Keratinocyte (primary cell): ENCODE measurements around the gene EHMT1.

Source experiments
- CTCF ChIP-seq, 3 experiments: IDR thresholded peaks in 1 of 3; conservative IDR thresholded peaks in 1 of 3; optimal IDR thresholded peaks in 1 of 3; 2 replicates in 2 of 3; 3 replicates in 1 of 3; pipeline versions ENCODE3 to v1.5.1; 2011; ENCODE audit warnings: low read length in 3 of 3, mild to moderate bottlenecking in 3 of 3, moderate library complexity in 2 of 3, control low read depth in 1 of 3, inconsistent platforms in 1 of 3; ENCODE audit not compliant: insufficient read depth in 2 of 3; ENCODE audit errors: extremely low read depth in 1 of 3
- EZH2 ChIP-seq: IDR thresholded peaks from one replicate; pipeline ENCODE4 v1.6.1; 2012; ENCODE audit warnings: inconsistent platforms, mild to moderate bottlenecking, low read length, moderate library complexity

DNA sequence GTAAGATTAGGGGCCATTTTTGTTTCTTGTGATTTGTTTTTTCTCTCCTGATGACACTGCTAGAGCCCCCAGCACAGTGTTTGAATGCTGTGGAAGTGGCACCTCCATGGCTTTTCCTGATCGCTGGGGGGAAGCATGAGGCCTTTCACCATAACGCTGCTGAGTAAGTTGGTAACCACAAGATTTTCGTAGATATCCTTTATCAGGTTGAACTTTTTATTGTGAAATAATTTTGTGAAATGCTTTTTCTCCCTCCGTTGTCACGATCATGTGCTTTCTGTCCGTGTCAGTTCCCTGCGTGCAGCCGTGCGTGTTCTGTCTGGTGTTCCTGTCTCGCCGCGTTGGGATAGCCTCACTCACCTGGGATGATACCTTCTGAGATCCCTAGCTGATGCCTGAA, 59.4 kb downstream of the EHMT1 start:
- TF ChIP-seq CTCF (optimal IDR thresholded peaks at IDR 0.05 in 1 of 3, IDR thresholded peaks at IDR 0.05 in 1 of 3, conservative IDR thresholded peaks at IDR 0.05 in 1 of 3; ENCODE audit: extremely low read depth in 1 of 3, insufficient read depth in 2 of 3, low read length in 3 of 3) (no peak), EZH2 (no peak)
